Panc1 (cell line): ENCODE data around the gene PRDM2. TPM values are rescaled to one million over a fixed set of nuclear protein-coding genes. Genes with fewer than 3 reads are reported as not detected.

Experiments
- ATAC-seq: fragments of 200-7000 bp; cut with Tn5 transposase; 2 replicates; pipeline ENCODE4 v1.9.1; 2020; ENCODE audit warnings: mild to moderate bottlenecking, moderate library complexity
- BruUV-seq: library from RNA; stranded (reverse); fragments of 400-500 nt; replicated peaks from 2 replicates; lab custom pipeline; 2021; lab: Mats Ljungman, UMichigan
- CTCF ChIA-PET: fragments of 300-600 bp; sonication (Branson Sonifier 250); formaldehyde crosslinking; loops from one replicate; lab custom pipeline; 2022; ENCODE audit warnings: antibody characterized with exemption; lab: Charles Lee
- POLR2A ChIA-PET: fragments of 300-600 bp; sonication (Branson Sonifier 250); formaldehyde crosslinking; loops from one replicate; lab custom pipeline; 2022; ENCODE audit warnings: antibody characterized with exemption; lab: Charles Lee
- DNase-seq: peaks from one replicate; pipeline ENCODE4 v3.0.0-alpha.2; 2010; ENCODE audit warnings: low read depth, low spot score
- H3K27ac ChIP-seq: 2 replicates; pipeline ENCODE4 v1.5.1; 2011; ENCODE audit warnings: mild to moderate bottlenecking, low read length, inconsistent platforms
- H3K27me3 ChIP-seq: fragments of 200-500 bp; sonication (Bioruptor generic); 2 replicates; pipeline ENCODE4 v1.6.0; 2014; ENCODE audit warnings: low read length, inconsistent platforms; ENCODE audit not compliant: control insufficient read depth, insufficient read depth
- H3K36me3 ChIP-seq: fragments of 200-500 bp; sonication (Bioruptor generic); 2 replicates; pipeline ENCODE4 v1.5.1; 2014; ENCODE audit warnings: inconsistent platforms, mild to moderate bottlenecking, low read length, moderate library complexity; ENCODE audit not compliant: control insufficient read depth, insufficient read depth
- H3K4me1 ChIP-seq: 2 replicates; pipeline ENCODE4 v1.5.1; 2011; ENCODE audit warnings: inconsistent platforms, mild to moderate bottlenecking, low read length, moderate library complexity; ENCODE audit not compliant: control insufficient read depth, insufficient read depth
- H3K4me3 ChIP-seq, 2 experiments: 2 replicates each; pipeline ENCODE4 v1.5.1; 2011 to 2012; ENCODE audit warnings: low read depth in 2 of 2, low read length in 2 of 2, mild to moderate bottlenecking in 2 of 2, inconsistent platforms in 1 of 2, moderate library complexity in 1 of 2
- H3K9me3 ChIP-seq: fragments of 200-500 bp; sonication (Bioruptor generic); 2 replicates; pipeline ENCODE4 v1.5.1; 2014; ENCODE audit warnings: low read depth, mild to moderate bottlenecking, inconsistent platforms, low read length, moderate library complexity; ENCODE audit not compliant: control insufficient read depth, insufficient read depth
- CTCF ChIP-seq: fragments of 450-650 bp; IDR thresholded peaks from 2 replicates; pipeline ENCODE4 v1.5.1; 2017; ENCODE audit warnings: mild to moderate bottlenecking
- POLR2AphosphoS5 ChIP-seq: IDR thresholded peaks from 2 replicates; pipeline ENCODE4 v1.6.1; 2012; ENCODE audit warnings: mild to moderate bottlenecking, low read depth, low read length, moderate library complexity
- REST ChIP-seq, 2 experiments: IDR thresholded peaks; 2 replicates each; pipeline ENCODE4 v1.6.1; 2011 to 2012; ENCODE audit warnings: low read depth in 2 of 2, control low read depth in 1 of 2, low read length in 1 of 2, mild to moderate bottlenecking in 1 of 2, moderate library complexity in 1 of 2; ENCODE audit not compliant: insufficient read depth in 1 of 2
- SIN3A ChIP-seq: IDR thresholded peaks from 2 replicates; pipeline ENCODE4 v1.6.1; 2012; ENCODE audit warnings: low read depth, mild to moderate bottlenecking, low read length, moderate library complexity, borderline replicate concordance; ENCODE audit not compliant: insufficient read depth
- TCF7L2 ChIP-seq: IDR thresholded peaks from 2 replicates; pipeline ENCODE4 v1.6.1; 2011; ENCODE audit warnings: mild to moderate bottlenecking, low read depth, low read length, inconsistent platforms
- in situ Hi-C: cut with HindIII; loops from 2 replicates; pipeline ENCODE4 v1.10.0; 2016; ENCODE audit warnings: low sequenced_read_pairs, low pct_unique_long_range_greater_than_20kb
- intact Hi-C: fragments of 100-400 bp; cut with micrococcal nuclease; formaldehyde crosslinking; loops from one replicate; pipeline ENCODE4 v1.10.0; 2022; ENCODE audit not compliant: unreplicated experiment
- total RNA-seq: library from RNA; stranded (reverse); gene quantifications from one replicate; pipeline ENCODE4 v1.2.1, GENCODE V29; 2021; ENCODE audit not compliant: unreplicated experiment

The PRDM2 gene
- total RNA-seq, 1 experiment from 2014 or later, result 40.3 TPM

- in situ Hi-C loops, result no loop called here
- DNase-seq (no peak), ATAC-seq (no peak)
- TF ChIP-seq REST (IDR thresholded peaks at IDR 0.05; ENCODE audit: insufficient read depth in 1 of 2, low read depth in 2 of 2, low read length in 1 of 2), result no peak
- TF ChIP-seq CTCF, result no peak
- no peak for TF ChIP-seq SIN3A
- no peak for TF ChIP-seq TCF7L2
- TF ChIP-seq POLR2AphosphoS5, result no peak
- no peaks in the 10 kb centered on the region for H3K27me3 ChIP-seq
- POLR2A ChIA-PET, result no interaction called here
- no peaks in the 10 kb centered on the region for H3K36me3 ChIP-seq
- BruUV-seq, result no TSS peak
- no peak overlapping the region for H3K27ac ChIP-seq
- intact Hi-C loops, result no loop called here
- H3K9me3 ChIP-seq, result no peaks in the 10 kb centered on the region
- H3K4me3 ChIP-seq, result no peak overlapping the region
- peaks cover 50% of the 10 kb centered on the region for H3K4me1 ChIP-seq
- CTCF ChIA-PET, result interaction anchor here (0.7 kb wide), 1 partner anchor 29 kb away, joined by 3 read pairs; no protein-coding TSS in a partner anchor
Observed at GRCh38 chr1:13760340-13760739, 60.4 kb downstream of the PRDM2 start.

GRCh38 chr1:13760921-13761320, 60.9 kb downstream of the PRDM2 start:
- DNase-seq, result no peak
- no peaks in the 10 kb centered on the region for H3K36me3 ChIP-seq
- no peak overlapping the region for H3K27ac ChIP-seq
- POLR2A ChIA-PET, result no interaction called here
- CTCF ChIA-PET, result interaction anchor here (0.7 kb wide), 1 partner anchor 29 kb away, joined by 3 read pairs; no protein-coding TSS in a partner anchor
- peaks cover 51% of the 10 kb centered on the region for H3K4me1 ChIP-seq
- in situ Hi-C loops, result no loop called here
- intact Hi-C loops, result no loop called here
- no peaks in the 10 kb centered on the region for H3K27me3 ChIP-seq
- no peak for ATAC-seq
- H3K4me3 ChIP-seq, result no peak overlapping the region
- TF ChIP-seq REST (IDR thresholded peaks at IDR 0.05; ENCODE audit: insufficient read depth in 1 of 2, low read depth in 2 of 2, low read length in 1 of 2), result no peak
- TF ChIP-seq CTCF, result no peak
- no peak for TF ChIP-seq TCF7L2
- no peak for TF ChIP-seq POLR2AphosphoS5
- no peak for TF ChIP-seq SIN3A
- H3K9me3 ChIP-seq, result no peaks in the 10 kb centered on the region
- BruUV-seq, result no TSS peak
